Panc1 (cell line): ENCODE results near the gene HS6ST3. TPM values are rescaled to one million over a fixed set of nuclear protein-coding genes. Genes with fewer than 3 reads are reported as not detected.

Experiments used
- ATAC-seq: fragments of 200-7000 bp; cut with Tn5 transposase; 2 replicates; pipeline ENCODE4 v1.9.1; 2020; ENCODE audit warnings: mild to moderate bottlenecking, moderate library complexity
- BruUV-seq: library from RNA; stranded (reverse); fragments of 400-500 nt; replicated peaks from 2 replicates; lab custom pipeline; 2021; lab: Mats Ljungman, UMichigan
- CTCF ChIA-PET: fragments of 300-600 bp; sonication (Branson Sonifier 250); formaldehyde crosslinking; loops from one replicate; lab custom pipeline; 2022; ENCODE audit warnings: antibody characterized with exemption; lab: Charles Lee
- POLR2A ChIA-PET: fragments of 300-600 bp; sonication (Branson Sonifier 250); formaldehyde crosslinking; loops from one replicate; lab custom pipeline; 2022; ENCODE audit warnings: antibody characterized with exemption; lab: Charles Lee
- DNase-seq: peaks from one replicate; pipeline ENCODE4 v3.0.0-alpha.2; 2010; ENCODE audit warnings: low read depth, low spot score
- H3K27ac ChIP-seq: 2 replicates; pipeline ENCODE4 v1.5.1; 2011; ENCODE audit warnings: mild to moderate bottlenecking, low read length, inconsistent platforms
- H3K27me3 ChIP-seq: fragments of 200-500 bp; sonication (Bioruptor generic); 2 replicates; pipeline ENCODE4 v1.6.0; 2014; ENCODE audit warnings: low read length, inconsistent platforms; ENCODE audit not compliant: control insufficient read depth, insufficient read depth
- H3K36me3 ChIP-seq: fragments of 200-500 bp; sonication (Bioruptor generic); 2 replicates; pipeline ENCODE4 v1.5.1; 2014; ENCODE audit warnings: inconsistent platforms, mild to moderate bottlenecking, low read length, moderate library complexity; ENCODE audit not compliant: control insufficient read depth, insufficient read depth
- H3K4me1 ChIP-seq: 2 replicates; pipeline ENCODE4 v1.5.1; 2011; ENCODE audit warnings: inconsistent platforms, mild to moderate bottlenecking, low read length, moderate library complexity; ENCODE audit not compliant: control insufficient read depth, insufficient read depth
- H3K4me3 ChIP-seq, 2 experiments: 2 replicates each; pipeline ENCODE4 v1.5.1; 2011 to 2012; ENCODE audit warnings: low read depth in 2 of 2, low read length in 2 of 2, mild to moderate bottlenecking in 2 of 2, inconsistent platforms in 1 of 2, moderate library complexity in 1 of 2
- H3K9me3 ChIP-seq: fragments of 200-500 bp; sonication (Bioruptor generic); 2 replicates; pipeline ENCODE4 v1.5.1; 2014; ENCODE audit warnings: low read depth, mild to moderate bottlenecking, inconsistent platforms, low read length, moderate library complexity; ENCODE audit not compliant: control insufficient read depth, insufficient read depth
- POLR2AphosphoS5 ChIP-seq: IDR thresholded peaks from 2 replicates; pipeline ENCODE4 v1.6.1; 2012; ENCODE audit warnings: mild to moderate bottlenecking, low read depth, low read length, moderate library complexity
- REST ChIP-seq, 2 experiments: IDR thresholded peaks; 2 replicates each; pipeline ENCODE4 v1.6.1; 2011 to 2012; ENCODE audit warnings: low read depth in 2 of 2, control low read depth in 1 of 2, low read length in 1 of 2, mild to moderate bottlenecking in 1 of 2, moderate library complexity in 1 of 2; ENCODE audit not compliant: insufficient read depth in 1 of 2
- SIN3A ChIP-seq: IDR thresholded peaks from 2 replicates; pipeline ENCODE4 v1.6.1; 2012; ENCODE audit warnings: low read depth, mild to moderate bottlenecking, low read length, moderate library complexity, borderline replicate concordance; ENCODE audit not compliant: insufficient read depth
- TCF7L2 ChIP-seq: IDR thresholded peaks from 2 replicates; pipeline ENCODE4 v1.6.1; 2011; ENCODE audit warnings: mild to moderate bottlenecking, low read depth, low read length, inconsistent platforms
- in situ Hi-C: cut with HindIII; loops from 2 replicates; pipeline ENCODE4 v1.10.0; 2016; ENCODE audit warnings: low sequenced_read_pairs, low pct_unique_long_range_greater_than_20kb
- intact Hi-C: fragments of 100-400 bp; cut with micrococcal nuclease; formaldehyde crosslinking; loops from one replicate; pipeline ENCODE4 v1.10.0; 2022; ENCODE audit not compliant: unreplicated experiment
- total RNA-seq: library from RNA; stranded (reverse); gene quantifications from one replicate; pipeline ENCODE4 v1.2.1, GENCODE V29; 2021; ENCODE audit not compliant: unreplicated experiment
- TF ChIP-seq, protein P1 (sequence below): fragments of 450-650 bp; IDR thresholded peaks from 2 replicates; pipeline ENCODE4 v1.5.1; 2017; ENCODE audit warnings: mild to moderate bottlenecking

The HS6ST3 gene
- total RNA-seq, 1 experiment from 2014 or later, result 0.13 TPM

DNA sequence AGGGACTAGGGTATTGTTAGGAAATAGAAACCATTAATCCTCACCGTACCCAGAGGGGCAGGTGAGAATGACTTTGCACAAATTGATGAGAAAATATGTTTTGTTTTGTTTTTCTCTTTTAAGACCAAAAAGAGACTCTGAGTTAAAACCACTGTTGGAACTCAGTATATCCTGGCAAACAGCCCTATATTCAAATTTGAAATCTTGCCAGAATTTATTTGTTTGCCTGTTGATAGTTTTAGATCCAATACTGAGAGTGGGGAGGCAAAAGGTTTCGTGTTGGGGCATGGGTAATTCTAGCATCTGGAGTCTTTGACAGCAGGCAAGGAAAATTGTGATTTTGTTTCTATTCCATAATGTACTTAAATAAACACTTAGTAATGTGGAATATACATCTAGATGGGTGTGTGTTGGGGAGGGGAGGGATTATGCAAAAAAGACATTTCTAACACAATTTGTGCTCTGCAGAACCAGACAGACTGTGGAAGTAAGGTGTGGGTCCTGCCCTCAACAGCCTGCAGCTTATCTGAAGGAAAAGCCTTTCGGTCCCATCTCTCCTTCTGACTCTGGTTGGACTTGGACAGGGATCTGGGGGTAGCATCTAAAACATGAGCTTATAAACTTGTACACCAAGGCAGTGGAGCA lies 713.7 kb downstream of the HS6ST3 start:
- intact Hi-C loops, result no loop called here
- ATAC-seq, result no peak
- TF ChIP-seq REST (IDR thresholded peaks at IDR 0.05; ENCODE audit: insufficient read depth in 1 of 2, low read depth in 2 of 2, low read length in 1 of 2), result no peak
- TF ChIP-seq POLR2AphosphoS5, result no peak
- no peak for TF ChIP-seq TCF7L2
- no peak for TF ChIP-seq SIN3A
- TF ChIP-seq, protein P1, sequence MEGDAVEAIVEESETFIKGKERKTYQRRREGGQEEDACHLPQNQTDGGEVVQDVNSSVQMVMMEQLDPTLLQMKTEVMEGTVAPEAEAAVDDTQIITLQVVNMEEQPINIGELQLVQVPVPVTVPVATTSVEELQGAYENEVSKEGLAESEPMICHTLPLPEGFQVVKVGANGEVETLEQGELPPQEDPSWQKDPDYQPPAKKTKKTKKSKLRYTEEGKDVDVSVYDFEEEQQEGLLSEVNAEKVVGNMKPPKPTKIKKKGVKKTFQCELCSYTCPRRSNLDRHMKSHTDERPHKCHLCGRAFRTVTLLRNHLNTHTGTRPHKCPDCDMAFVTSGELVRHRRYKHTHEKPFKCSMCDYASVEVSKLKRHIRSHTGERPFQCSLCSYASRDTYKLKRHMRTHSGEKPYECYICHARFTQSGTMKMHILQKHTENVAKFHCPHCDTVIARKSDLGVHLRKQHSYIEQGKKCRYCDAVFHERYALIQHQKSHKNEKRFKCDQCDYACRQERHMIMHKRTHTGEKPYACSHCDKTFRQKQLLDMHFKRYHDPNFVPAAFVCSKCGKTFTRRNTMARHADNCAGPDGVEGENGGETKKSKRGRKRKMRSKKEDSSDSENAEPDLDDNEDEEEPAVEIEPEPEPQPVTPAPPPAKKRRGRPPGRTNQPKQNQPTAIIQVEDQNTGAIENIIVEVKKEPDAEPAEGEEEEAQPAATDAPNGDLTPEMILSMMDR, result no peak
- CTCF ChIA-PET, result no interaction called here
- no peak for DNase-seq
- Histone ChIP-seq H3K27me3 (no peaks in the 10 kb centered on the region; the same call in 1 of the 2 replicates), H3K4me3 (no peak overlapping the region), H3K27ac (no peak overlapping the region), H3K4me1 (no peaks in the 10 kb centered on the region), H3K9me3 (no peaks in the 10 kb centered on the region), H3K36me3 (no peaks in the 10 kb centered on the region)
- POLR2A ChIA-PET, result no interaction called here
- in situ Hi-C loops, result no loop called here
- no TSS peak for BruUV-seq

- BruUV-seq, result no TSS peak
- no peaks in the 10 kb centered on the region for H3K9me3 ChIP-seq
- POLR2A ChIA-PET, result no interaction called here
- in situ Hi-C loops, result no loop called here
- no peaks in the 10 kb centered on the region for H3K36me3 ChIP-seq
- intact Hi-C loops, result no loop called here
- no peak overlapping the region for H3K27ac ChIP-seq
- DNase-seq (no peak), ATAC-seq (no peak)
- CTCF ChIA-PET, result no interaction called here
- no peaks in the 10 kb centered on the region for H3K4me1 ChIP-seq
- TF ChIP-seq REST (IDR thresholded peaks at IDR 0.05; ENCODE audit: insufficient read depth in 1 of 2, low read depth in 2 of 2, low read length in 1 of 2), result no peak
- no peak for TF ChIP-seq POLR2AphosphoS5
- TF ChIP-seq SIN3A, result no peak
- TF ChIP-seq, protein P1, result no peak
- TF ChIP-seq TCF7L2, result no peak
- no peaks in the 10 kb centered on the region; the same call in 1 of the 2 replicates for H3K27me3 ChIP-seq
- H3K4me3 ChIP-seq, result no peak overlapping the region
Observed at GRCh38 chr13:96804174-96804573, 714.3 kb downstream of the HS6ST3 start.
